HG03039 (cell line): ENCODE data around the gene METAP1.
A peak's percentile ranks its signal among the peaks of the same experiment; 100 is the strongest.
"Not testable (repeated sequence)": the region's sequence is repeated elsewhere in the genome, so short reads cannot be mapped to it uniquely, and the experiment has no call there.

Source experiments
- ATAC-seq: cut with Tn5 transposase; IDR thresholded peaks from one replicate; pipeline ENCODE4 v1.9.1; 2021; ENCODE audit warnings: mild to moderate bottlenecking, moderate library complexity; ENCODE audit not compliant: unreplicated experiment

Gene METAP1

GRCh38 chr4:98995183-98996055 lies at the start of gene METAP1:
TSS of gene METAP1 (plus strand) at chr4:98995721. CDS start at chr4:98995754, 33 bp downstream.
- peak; percentile 95 for ATAC-seq

DNA sequence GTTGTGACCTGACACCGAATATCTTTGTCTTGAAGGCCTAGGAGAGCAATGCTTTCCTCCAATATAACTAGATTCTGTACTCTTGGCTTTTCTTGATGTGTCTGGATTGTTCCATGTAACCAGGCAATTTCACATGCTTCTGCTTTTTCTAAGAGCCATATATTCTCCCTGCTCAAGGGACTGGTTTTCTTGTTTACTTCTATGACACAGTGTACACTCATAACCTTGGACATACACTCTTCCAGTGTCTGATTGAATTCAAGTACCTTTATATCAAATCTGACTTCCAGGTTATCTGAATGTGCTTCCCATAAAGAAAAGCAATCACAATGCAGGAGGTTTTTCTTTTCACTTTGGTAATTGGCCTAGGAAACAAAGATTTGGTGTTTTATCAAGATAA lies 49.2 kb upstream of the METAP1 start:
- ATAC-seq = no peak

DNA sequence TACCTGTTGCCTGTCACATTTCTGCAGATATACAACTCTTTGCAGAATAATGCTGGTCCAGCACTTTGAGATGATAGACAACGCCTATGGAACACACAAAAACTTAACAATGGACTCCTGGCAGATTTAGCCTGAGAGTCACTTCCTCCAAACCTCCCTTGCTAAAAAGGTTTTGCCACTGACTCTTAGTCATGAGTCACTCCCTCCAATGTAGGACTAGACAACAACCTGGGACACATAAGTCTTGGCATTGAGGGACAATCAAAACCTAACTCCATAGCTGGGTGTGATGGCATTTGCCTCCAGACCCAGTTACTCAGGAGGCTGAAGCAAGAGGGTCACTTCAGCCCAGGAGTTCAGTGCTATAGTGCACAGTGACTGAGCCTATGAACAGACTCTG lies 44.6 kb upstream of the METAP1 start:
- ATAC-seq = no peak

DNA sequence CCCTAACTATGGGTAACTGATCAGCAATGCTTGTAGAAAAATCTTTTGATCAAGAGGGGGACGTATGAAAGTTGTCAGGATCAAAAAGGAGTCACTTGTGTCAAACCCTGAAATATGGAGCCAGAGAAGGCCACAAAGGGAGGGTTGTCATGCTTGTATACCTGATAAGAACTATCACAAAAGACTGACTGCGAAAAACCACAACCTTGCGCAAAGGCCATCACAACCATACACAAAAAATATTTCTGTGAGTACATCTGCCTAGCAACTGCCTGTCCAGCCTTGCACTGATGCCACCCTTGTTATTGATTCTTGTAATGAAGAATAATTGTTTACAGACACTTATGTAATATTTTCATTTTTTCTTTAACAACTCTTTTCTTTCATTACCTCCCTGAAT lies 43.8 kb upstream of the METAP1 start:
- no peak for ATAC-seq

GRCh38 chr4:98955229-98955628 lies 40.3 kb upstream of the METAP1 start:
- ATAC-seq = no peak

DNA sequence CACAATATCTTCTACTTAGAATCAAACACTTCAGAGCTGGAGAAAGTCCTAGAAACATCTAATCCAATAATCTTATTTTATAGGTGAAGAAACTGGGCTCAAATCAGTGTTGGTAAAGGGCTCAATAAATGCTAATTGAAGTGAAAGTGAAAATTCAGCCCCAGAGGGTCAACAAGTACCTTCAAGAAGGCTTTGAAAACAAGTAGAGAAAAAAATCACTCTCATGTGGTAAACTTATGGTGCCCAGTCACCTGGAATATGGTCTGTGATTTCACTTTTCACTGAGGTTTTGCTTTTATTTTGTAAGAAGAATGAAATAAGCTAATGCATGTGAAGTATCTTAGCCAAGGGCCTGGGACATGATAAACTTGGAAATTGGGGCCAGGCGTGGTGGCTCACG lies 37.5 kb upstream of the METAP1 start:
- no peak for ATAC-seq

GRCh38 chr4:98959411-98959810 lies 36.1 kb upstream of the METAP1 start:
- ATAC-seq = no peak

GRCh38 chr4:98961770-98962169 lies 33.8 kb upstream of the METAP1 start:
- ATAC-seq = no peak

- ATAC-seq = no peak
Observed at GRCh38 chr4:98963538-98964433, 31.7 kb upstream of the METAP1 start.

GRCh38 chr4:98966926-98967325 lies 28.6 kb upstream of the METAP1 start:
- no peak for ATAC-seq

GRCh38 chr4:98967786-98968329 lies 27.7 kb upstream of the METAP1 start:
- ATAC-seq = no peak

- ATAC-seq = no peak
Observed at GRCh38 chr4:98969878-98970785, 25.4 kb upstream of the METAP1 start.

GRCh38 chr4:98976716-98977115 lies 18.8 kb upstream of the METAP1 start:
- no peak for ATAC-seq

DNA sequence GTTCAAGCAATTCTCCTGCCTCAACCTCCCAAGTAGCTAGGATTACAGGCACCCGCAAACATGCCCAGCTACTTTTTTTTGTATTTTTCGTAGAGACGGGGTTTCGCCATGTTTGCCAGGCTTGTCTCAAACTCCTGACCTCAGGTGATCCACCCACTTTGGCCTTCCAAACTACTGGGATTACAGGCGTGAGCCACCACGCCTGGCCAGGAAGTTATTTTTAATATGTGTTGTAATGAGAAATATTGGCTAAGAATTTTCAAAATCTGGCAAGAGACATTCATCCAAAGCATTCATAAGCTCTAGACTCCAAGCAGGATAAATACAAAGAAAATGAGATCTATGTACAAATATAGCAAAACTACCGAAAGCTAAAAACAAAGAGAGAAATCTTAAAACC lies 18.0 kb upstream of the METAP1 start:
- ATAC-seq = no peak

GRCh38 chr4:98987720-98988119 lies 7.8 kb upstream of the METAP1 start:
- no peak for ATAC-seq

DNA sequence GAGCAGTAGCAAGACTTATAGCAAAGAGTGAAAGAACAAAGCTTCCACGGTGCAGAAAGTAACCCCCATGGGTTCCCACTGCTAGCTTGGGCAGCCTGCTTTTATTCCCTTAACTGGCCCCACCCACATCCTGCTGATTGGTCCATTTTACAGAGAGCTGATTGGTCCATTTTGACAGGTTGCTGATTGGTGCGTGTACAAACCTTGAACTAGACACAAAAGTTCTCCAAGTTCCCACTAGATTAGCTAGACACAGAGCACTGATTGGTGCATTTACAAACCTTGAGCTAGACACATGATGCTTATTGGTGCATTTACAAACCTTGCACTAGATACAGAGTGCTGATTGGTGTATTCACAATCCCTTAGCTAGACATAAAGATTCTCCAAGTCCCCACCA lies 2.7 kb upstream of the METAP1 start:
- not testable (repeated sequence) for ATAC-seq

GRCh38 chr4:98993419-98994071 lies 2.0 kb upstream of the METAP1 start:
- no peak for ATAC-seq

- ATAC-seq = no peak
Observed at GRCh38 chr4:98994474-98995182, 893 bp upstream of the METAP1 start.

- ATAC-seq = no peak
Observed at GRCh38 chr4:98996056-98996764, 689 bp downstream of the METAP1 start.
